Glutamatergic neuron (in vitro differentiated cells): ENCODE measurements around the gene CACNA1C. TPM values are rescaled to one million over a fixed set of nuclear protein-coding genes. Genes with fewer than 3 reads are reported as not detected.

ENCODE experiments used
- DNase-seq: peaks from one replicate; pipeline ENCODE4 v3.0.0; 2022
- H3K27ac Mint-ChIP-seq: one replicate; pipeline ENCODE4 v1.8.0; 2020; ENCODE audit warnings: mild to moderate bottlenecking, mixed read lengths, inconsistent platforms; ENCODE audit not compliant: unreplicated experiment
- H3K27me3 Mint-ChIP-seq: one replicate; pipeline ENCODE4 v1.8.0; 2020; ENCODE audit warnings: mild to moderate bottlenecking, moderate library complexity, mixed read lengths, inconsistent platforms; ENCODE audit not compliant: unreplicated experiment
- H3K36me3 Mint-ChIP-seq: one replicate; pipeline ENCODE4 v1.8.0; 2020; ENCODE audit warnings: mild to moderate bottlenecking, mixed read lengths, inconsistent platforms; ENCODE audit not compliant: unreplicated experiment
- H3K4me1 Mint-ChIP-seq: one replicate; pipeline ENCODE4 v1.8.0; 2020; ENCODE audit warnings: mild to moderate bottlenecking, low read depth, mixed read lengths, inconsistent platforms; ENCODE audit not compliant: unreplicated experiment
- H3K4me3 Mint-ChIP-seq: one replicate; pipeline ENCODE4 v1.8.0; 2020; ENCODE audit warnings: mild to moderate bottlenecking, mixed read lengths, inconsistent platforms; ENCODE audit not compliant: unreplicated experiment
- H3K9me3 Mint-ChIP-seq: one replicate; pipeline ENCODE4 v1.8.0; 2020; ENCODE audit warnings: mild to moderate bottlenecking, moderate library complexity, mixed read lengths, inconsistent platforms; ENCODE audit not compliant: unreplicated experiment
- CTCF ChIP-seq: fragments of 200-600 bp; sonication (generic); IDR thresholded peaks from one replicate; pipeline ENCODE4 v1.5.0; 2021; ENCODE audit not compliant: partially characterized antibody, unreplicated experiment
- total RNA-seq: library from RNA; stranded (reverse); fragmentation: NEBNext Ultra II Directional; extraction: Animal tissue kit (Norgen Biotek cat#: 25700); gene quantifications from one replicate; pipeline ENCODE4 v1.2.1, GENCODE V29; 2021; ENCODE audit not compliant: unreplicated experiment

The CACNA1C gene
- total RNA-seq, 1 donor from 2014 or later = 11.0 TPM

- H3K4me1 Mint-ChIP-seq = peaks cover 2% of the 10 kb centered on the region
- H3K27me3 Mint-ChIP-seq = no peaks in the 10 kb centered on the region
- H3K36me3 Mint-ChIP-seq = no peaks in the 10 kb centered on the region
These were observed 65.9 kb downstream of the CACNA1C start for GRCh38 chr12:2118481-2119255.

GRCh38 chr12:2119266-2119665 is 66.5 kb downstream of the CACNA1C start:
- no peak for DNase-seq
- no peaks in the 10 kb centered on the region for H3K36me3 Mint-ChIP-seq
- no peak overlapping the region for H3K4me3 Mint-ChIP-seq
- no peak for TF ChIP-seq CTCF
- H3K9me3 Mint-ChIP-seq = peaks cover 2% of the 10 kb centered on the region
- no peaks in the 10 kb centered on the region for H3K27me3 Mint-ChIP-seq
- peaks cover 2% of the 10 kb centered on the region for H3K4me1 Mint-ChIP-seq
- no peak overlapping the region for H3K27ac Mint-ChIP-seq

More at GRCh38 chr12:2118481-2119255, 65.9 kb downstream of the CACNA1C start:
- Mint-ChIP-seq H3K9me3 (peaks cover 2% of the 10 kb centered on the region), H3K27ac (no peak overlapping the region), H3K4me3 (no peak overlapping the region)
- TF ChIP-seq CTCF = no peak
- no peak for DNase-seq

GRCh38 chr12:2120982-2121758 is 68.4 kb downstream of the CACNA1C start:
- Mint-ChIP-seq H3K27ac (no peak overlapping the region), H3K4me1 (no peaks in the 10 kb centered on the region), H3K9me3 (peaks cover 2% of the 10 kb centered on the region), H3K4me3 (no peak overlapping the region), H3K36me3 (no peaks in the 10 kb centered on the region), H3K27me3 (peaks cover 3% of the 10 kb centered on the region)
- no peak for DNase-seq
- no peak for TF ChIP-seq CTCF

GRCh38 chr12:2124466-2125023 is 71.8 kb downstream of the CACNA1C start:
- no peak overlapping the region for H3K4me3 Mint-ChIP-seq
- H3K9me3 Mint-ChIP-seq = peaks cover 4% of the 10 kb centered on the region

More at GRCh38 chr12:2124466-2125023, 71.8 kb downstream of the CACNA1C start:
- TF ChIP-seq CTCF = no peak
- Mint-ChIP-seq H3K27me3 (peaks cover 3% of the 10 kb centered on the region), H3K27ac (no peak overlapping the region), H3K4me1 (no peaks in the 10 kb centered on the region), H3K36me3 (no peaks in the 10 kb centered on the region)
- DNase-seq = no peak
